ENCODE data around the gene CPT2. TPM values are rescaled to one million over a fixed set of nuclear protein-coding genes. Genes with fewer than 3 reads are reported as not detected.

The CPT2 gene
- total and polyA plus RNA-seq, 2 of the 13 experiments (the other 11 are each of a cell fraction or from before 2014, with no cell fraction given) = 12.6 to 14.6 TPM

DNA sequence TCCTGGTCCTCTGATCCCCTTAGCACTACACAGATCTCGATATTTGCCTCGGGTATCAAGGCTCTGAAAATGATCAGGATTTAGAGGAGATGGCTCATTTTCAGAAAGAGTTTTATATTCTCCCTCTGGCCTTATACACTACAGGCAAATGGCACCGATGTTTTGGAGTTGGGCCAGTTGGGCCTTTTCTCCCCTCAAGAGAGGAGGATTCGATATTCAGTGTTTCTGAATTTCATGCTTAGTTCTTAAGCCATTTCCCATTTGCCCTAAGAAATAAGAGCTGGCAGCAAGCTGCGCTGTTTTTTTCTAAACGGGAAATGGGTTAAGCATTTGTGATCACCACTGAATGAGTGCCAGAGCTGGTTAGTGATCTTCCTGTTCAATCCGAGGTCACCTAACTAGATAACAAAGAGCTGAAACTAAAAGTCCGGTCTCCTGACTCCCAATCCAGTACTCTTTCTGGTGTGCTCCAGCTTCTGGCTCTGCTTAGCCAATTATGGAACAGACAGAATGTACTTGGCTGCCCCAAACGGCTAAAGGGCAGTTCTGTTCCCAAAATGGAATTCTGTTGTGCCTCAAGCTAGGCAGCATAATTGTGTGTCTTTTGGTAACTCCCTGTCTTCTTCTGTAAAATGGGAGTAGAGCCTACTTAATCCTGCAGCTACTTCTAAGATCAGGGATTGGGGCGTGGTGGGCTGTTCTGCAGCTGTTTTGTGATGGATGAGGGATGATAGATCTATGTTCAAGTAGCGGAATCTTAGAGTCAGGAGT, 1.2 kb upstream of the CPT2 start:
- in situ Hi-C loops (cut with HindIII; ENCODE audit: extremely low pct_ligation_motif_present, low pct_unique_long_range_greater_than_20kb) (no loop called here), intact Hi-C loops (cut with micrococcal nuclease; ENCODE audit: unreplicated experiment) (loop anchor here (2.0 kb wide), 1 partner anchor 25 kb away; the partner anchor contains the start of gene CZIB)
- peak overlapping the region; percentile 87 for H3K27ac ChIP-seq (ENCODE audit: extremely low read length, insufficient read depth, low read length)
- DNase-seq (ENCODE audit: low spot score) (no peak), ATAC-seq (no peak), FAIRE-seq (no peak)
- WGBS (ENCODE audit: low lambda C conversion rate) = 63% methylated on average over 11 of the region's 11 CpGs
- BruUV-seq (replicated peaks) = no TSS peak
- H3K9ac ChIP-seq (ENCODE audit: insufficient read depth, low read depth, low read length) = peak overlapping the region; percentile 95; the same call in 1 of the 2 replicates
- H3K4me2 ChIP-seq (ENCODE audit: low read depth, low read length) = peak overlapping the region; percentile 74
- H3K4me3 ChIP-seq (replicated peaks in 1 of 3; ENCODE audit: insufficient read depth in 1 of 3, low read depth in 2 of 3, low read length in 3 of 3) = peak overlapping the region in 2 of 3 experiments; percentile 84 to 91; a peak in 2 of 6 replicates
- H4K20me1 ChIP-seq (ENCODE audit: insufficient read depth, low read length) = no peaks in the 10 kb centered on the region
- H3K4me1 ChIP-seq (ENCODE audit: insufficient read depth, low read length) = peaks cover 60% of the 10 kb centered on the region
- CTCF ChIA-PET (ENCODE audit: low intra/inter-chr PET ratio, low total read pairs) = no interaction called here
- peaks cover 17% of the 10 kb centered on the region for H3K79me2 ChIP-seq (ENCODE audit: insufficient read depth, low read length)
- POLR2A ChIA-PET = interaction anchor here (0.9 to 2.0 kb wide), 10 partner anchors 12 to 181 kb away, joined by 3 to 17 read pairs (median 4); partner anchors contain the start of gene MAGOH
- no peak overlapping the region for H2AFZ ChIP-seq (ENCODE audit: low read length)
- H3K9me3 ChIP-seq (ENCODE audit: low read length) = no peaks in the 10 kb centered on the region
- H3K36me3 ChIP-seq (replicated peaks in 1 of 2; ENCODE audit: control insufficient read depth in 1 of 2, insufficient read depth in 2 of 2, low read length in 2 of 2) = no peaks in the 10 kb centered on the region
- H3K27me3 ChIP-seq (ENCODE audit: control insufficient read depth in 1 of 2, insufficient read depth in 2 of 2, low read length in 2 of 2) = no peaks in the 10 kb centered on the region; a peak in 1 of 5 replicates
- TF ChIP-seq HNRNPK (IDR thresholded peaks at IDR 0.05; ENCODE audit: low read depth, low read length, poor library complexity, severe bottlenecking) (no peak), MTF2 (CRISPR knock-in tag; IDR thresholded peaks at IDR 0.05; ENCODE audit: borderline replicate concordance) (no peak), HMGA1 (CRISPR knock-in tag; conservative IDR thresholded peaks at IDR 0.05) (no peak), PRDM15 (CRISPR knock-in tag; IDR thresholded peaks at IDR 0.05) (peak; percentile 45; the same call in 1 of the 2 replicates), ZNF136 (CRISPR knock-in tag; IDR thresholded peaks at IDR 0.05; ENCODE audit: low read depth) (no peak), ELK4 (CRISPR knock-in tag; IDR thresholded peaks at IDR 0.05; ENCODE audit: borderline replicate concordance) (no peak), REST (IDR thresholded peaks at IDR 0.05; ENCODE audit: borderline replicate concordance in 1 of 2, low read depth in 1 of 2, low read length in 2 of 2) (no peak), ZNF839 (CRISPR knock-in tag; IDR thresholded peaks at IDR 0.05; ENCODE audit: borderline replicate concordance) (no peak), ISL2 (CRISPR knock-in tag; IDR thresholded peaks at IDR 0.05) (no peak), SMARCE1 (IDR thresholded peaks at IDR 0.05; ENCODE audit: borderline replicate concordance) (no peak)
- TF ChIP-seq, protein P1, sequence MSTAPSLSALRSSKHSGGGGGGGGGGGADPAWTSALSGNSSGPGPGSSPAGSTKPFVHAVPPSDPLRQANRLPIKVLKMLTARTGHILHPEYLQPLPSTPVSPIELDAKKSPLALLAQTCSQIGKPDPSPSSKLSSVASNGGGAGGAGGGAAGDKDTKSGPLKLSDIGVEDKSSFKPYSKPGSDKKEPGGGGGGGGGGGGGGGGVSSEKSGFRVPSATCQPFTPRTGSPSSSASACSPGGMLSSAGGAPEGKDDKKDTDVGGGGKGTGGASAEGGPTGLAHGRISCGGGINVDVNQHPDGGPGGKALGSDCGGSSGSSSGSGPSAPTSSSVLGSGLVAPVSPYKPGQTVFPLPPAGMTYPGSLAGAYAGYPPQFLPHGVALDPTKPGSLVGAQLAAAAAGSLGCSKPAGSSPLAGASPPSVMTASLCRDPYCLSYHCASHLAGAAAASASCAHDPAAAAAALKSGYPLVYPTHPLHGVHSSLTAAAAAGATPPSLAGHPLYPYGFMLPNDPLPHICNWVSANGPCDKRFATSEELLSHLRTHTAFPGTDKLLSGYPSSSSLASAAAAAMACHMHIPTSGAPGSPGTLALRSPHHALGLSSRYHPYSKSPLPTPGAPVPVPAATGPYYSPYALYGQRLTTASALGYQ (CRISPR knock-in tag; IDR thresholded peaks at IDR 0.05) = 0 out of 2 replicates have a peak, but pooled peaks have one; percentile 43
